Neural cell (in vitro differentiated cells): Measurements from ENCODE around the gene ZNF3. TPM values are rescaled to one million over a fixed set of nuclear protein-coding genes. Genes with fewer than 3 reads are reported as not detected.

ENCODE experiments used
- H2AFZ ChIP-seq: fragments of 200-600, 300-800 bp; sonication (generic), shearing (Covaris generic); 2 replicates; pipeline ENCODE4 v1.6.0; 2014; ENCODE audit warnings: low read depth, mild to moderate bottlenecking, antibody characterized with exemption, low read length, moderate library complexity
- H3F3A ChIP-seq: fragments of 200-600 bp; shearing (Covaris generic); 2 replicates; pipeline ENCODE4 v1.6.1; 2016; ENCODE audit warnings: mild to moderate bottlenecking, moderate library complexity, mixed read lengths, antibody characterized with exemption, low read length; ENCODE audit not compliant: insufficient read depth, poor library complexity, severe bottlenecking
- H3K27ac ChIP-seq: fragments of 200-600, 300-800 bp; sonication (generic), shearing (Covaris generic); 2 replicates; pipeline ENCODE4 v1.5.1; 2014; ENCODE audit warnings: mild to moderate bottlenecking, low read length, moderate library complexity
- H3K27me3 ChIP-seq: fragments of 300-800, 200-600 bp; sonication (generic), shearing (Covaris generic); 2 replicates; pipeline ENCODE4 v1.6.0; 2014; ENCODE audit warnings: mild to moderate bottlenecking, low read depth, low read length, moderate library complexity; ENCODE audit not compliant: insufficient read depth
- H3K36me3 ChIP-seq: fragments of 300-800, 200-600 bp; sonication (generic), shearing (Covaris generic); 2 replicates; pipeline ENCODE4 v1.5.1; 2014; ENCODE audit warnings: mild to moderate bottlenecking, antibody characterized with exemption, low read length, moderate library complexity; ENCODE audit not compliant: insufficient read depth
- H3K4me2 ChIP-seq: fragments of 300-800, 200-600 bp; sonication (generic), shearing (Covaris generic); 2 replicates; pipeline ENCODE4 v1.6.0; 2014; ENCODE audit warnings: mild to moderate bottlenecking, low read length
- H3K4me3 ChIP-seq: fragments of 300-800, 200-600 bp; sonication (generic), shearing (Covaris generic); 2 replicates; pipeline ENCODE4 v1.5.1; 2014; ENCODE audit warnings: mild to moderate bottlenecking, low read length, moderate library complexity
- H3K79me2 ChIP-seq: fragments of 200-600 bp; shearing (Covaris generic); replicated peaks from 2 replicates; pipeline ENCODE4 v1.6.0; 2014; ENCODE audit warnings: mild to moderate bottlenecking, low read length, moderate library complexity; ENCODE audit not compliant: insufficient read depth
- H3K9ac ChIP-seq: fragments of 300-800, 200-600 bp; sonication (generic), shearing (Covaris generic); 2 replicates; pipeline ENCODE4 v1.6.1; 2016; ENCODE audit warnings: mild to moderate bottlenecking, low read length, mixed read lengths
- H3K9me2 ChIP-seq: fragments of 200-600 bp; shearing (Covaris generic); 2 replicates; pipeline ENCODE4 v1.6.1; 2016; ENCODE audit warnings: mild to moderate bottlenecking, low read length, mixed read lengths; ENCODE audit not compliant: insufficient read depth
- H3K9me3 ChIP-seq: fragments of 200-600, 300-800 bp; sonication (generic), shearing (Covaris generic); 2 replicates; pipeline ENCODE4 v1.6.1; 2016; ENCODE audit warnings: mild to moderate bottlenecking, mixed run types, low read length, moderate library complexity, mixed read lengths
- H4K20me1 ChIP-seq: fragments of 200-600 bp; shearing (Covaris generic); 2 replicates; pipeline ENCODE4 v1.6.1; 2016; ENCODE audit warnings: mild to moderate bottlenecking, mixed run types; ENCODE audit not compliant: insufficient read depth
- EP300 ChIP-seq: fragments of 450-650 bp; conservative IDR thresholded peaks from 2 replicates; pipeline ENCODE4 v1.6.1; 2014; ENCODE audit warnings: antibody characterized with exemption, mild to moderate bottlenecking, moderate library complexity; ENCODE audit not compliant: poor library complexity, severe bottlenecking
- EZH2 ChIP-seq: fragments of 200-600, 300-800 bp; shearing (Covaris generic), sonication (generic); IDR thresholded peaks from 2 replicates; pipeline ENCODE4 v1.6.1; 2014; ENCODE audit warnings: antibody characterized with exemption, low read length, borderline replicate concordance, mild to moderate bottlenecking; ENCODE audit not compliant: insufficient read depth, poor library complexity, severe bottlenecking
- MXI1 ChIP-seq: fragments of 450-650 bp; conservative IDR thresholded peaks from 2 replicates; pipeline ENCODE4 v1.6.1; 2014; ENCODE audit warnings: antibody characterized with exemption, mild to moderate bottlenecking; ENCODE audit not compliant: poor library complexity, severe bottlenecking
- POLR2AphosphoS5 ChIP-seq: IDR thresholded peaks from 2 replicates; pipeline ENCODE4 v1.6.1; 2012
- RAD21 ChIP-seq: fragments of 450-650 bp; conservative IDR thresholded peaks from 2 replicates; pipeline ENCODE4 v1.6.1; 2014; ENCODE audit warnings: antibody characterized with exemption, mild to moderate bottlenecking, moderate library complexity
- SMC3 ChIP-seq: fragments of 450-650 bp; conservative IDR thresholded peaks from 2 replicates; pipeline ENCODE4 v1.6.1; 2014; ENCODE audit warnings: antibody characterized with exemption, mild to moderate bottlenecking, moderate library complexity; ENCODE audit not compliant: poor library complexity
- TAF1 ChIP-seq: IDR thresholded peaks from 2 replicates; pipeline ENCODE4 v1.6.1; 2012; ENCODE audit warnings: low read depth
- polyA plus RNA-seq: library from polyadenylated mRNA; depleted of rRNA; stranded (reverse); fragments of >200 nt; gene quantifications from 2 replicates; pipeline ENCODE4 v1.2.3, GENCODE V29; 2014
- TF ChIP-seq, protein P1 (sequence below): IDR thresholded peaks from 2 replicates; pipeline ENCODE4 v1.6.1; 2012; ENCODE audit warnings: borderline replicate concordance
- TF ChIP-seq, protein P2 (sequence below): fragments of 450-650 bp; IDR thresholded peaks from 2 replicates; pipeline ENCODE4 v1.5.1; 2014; ENCODE audit warnings: antibody characterized with exemption, mild to moderate bottlenecking, moderate library complexity; ENCODE audit not compliant: poor library complexity, severe bottlenecking

Gene ZNF3
- polyA plus RNA-seq, 1 donor from 2014 or later, result 57.2 TPM

DNA sequence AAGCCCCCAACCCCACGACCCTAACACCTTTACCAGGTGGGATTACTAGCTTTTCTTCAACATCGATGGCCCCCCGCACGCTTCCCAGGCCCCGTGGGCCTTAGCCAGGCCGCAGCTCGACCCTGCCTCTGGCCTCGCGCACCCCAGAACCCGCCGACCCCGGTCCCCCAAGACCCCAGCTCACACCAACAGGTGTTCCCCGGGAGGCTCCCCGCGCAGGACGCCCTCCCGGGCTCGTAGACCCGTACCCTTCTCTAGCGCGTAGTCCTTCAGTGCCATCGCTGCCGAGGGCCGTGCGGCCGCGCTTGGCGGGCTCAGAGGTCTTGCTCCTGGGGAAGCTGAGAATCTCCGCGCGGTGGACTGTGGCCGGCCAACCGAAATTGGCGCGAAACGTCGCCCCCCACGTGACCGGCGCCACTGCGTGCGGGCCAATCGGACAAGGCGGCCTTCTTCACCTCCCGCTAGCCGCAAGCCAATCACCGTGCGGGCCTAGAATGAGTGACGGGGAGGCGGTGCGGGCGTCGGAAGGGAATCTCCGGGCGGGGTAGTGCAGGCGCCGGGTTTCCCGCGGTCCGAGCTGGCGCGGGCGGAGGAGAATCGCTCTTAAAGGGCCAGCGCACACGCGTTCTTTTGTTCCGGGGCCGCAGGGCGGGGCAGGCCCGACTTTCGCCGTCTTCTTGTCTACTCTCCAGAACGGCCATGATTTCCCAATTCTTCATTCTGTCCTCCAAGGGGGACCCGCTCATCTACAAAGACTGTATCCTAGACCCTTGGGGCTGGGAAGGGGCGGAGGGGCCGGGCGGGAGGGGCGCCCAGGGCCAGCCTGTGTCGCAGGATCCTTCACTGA lies 19.7 kb upstream of the ZNF3 start, which contains the start of the genes AP4M1 and MCM7:
Gene AP4M1, plus strand, starts transcription at position 628 of the 847 bp plus-strand sequence. Its CDS starts 72 bp downstream, at position 700.
Gene MCM7, minus strand, starts transcription at position 382 of the 847 bp plus-strand sequence. Its CDS starts 103 bp downstream, at position 279.
- Histone ChIP-seq H3K27ac (peak within 1 kb of the TSS; percentile 95), H3K36me3 (peaks cover 8% of the 10 kb centered on the region), H3K27me3 (no peaks in the 10 kb centered on the region), H3K9me2 (no peaks in the 10 kb centered on the region), H3K4me2 (peak within 1 kb of the TSS; percentile 81), H4K20me1 (no peaks in the 10 kb centered on the region), H2AFZ (peak within 1 kb of the TSS; percentile 65), H3K9ac (peak within 1 kb of the TSS; percentile 93), H3K79me2 (peaks cover 26% of the 10 kb centered on the region), H3F3A (no peaks in the 10 kb centered on the region), H3K4me3 (peak within 1 kb of the TSS; percentile 78), H3K9me3 (no peaks in the 10 kb centered on the region)
- TF ChIP-seq SMC3 (no peak), POLR2AphosphoS5 (no peak), RAD21 (no peak), EZH2 (no peak), TAF1 (no peak), MXI1 (peak; percentile 88)
- TF ChIP-seq, protein P1, sequence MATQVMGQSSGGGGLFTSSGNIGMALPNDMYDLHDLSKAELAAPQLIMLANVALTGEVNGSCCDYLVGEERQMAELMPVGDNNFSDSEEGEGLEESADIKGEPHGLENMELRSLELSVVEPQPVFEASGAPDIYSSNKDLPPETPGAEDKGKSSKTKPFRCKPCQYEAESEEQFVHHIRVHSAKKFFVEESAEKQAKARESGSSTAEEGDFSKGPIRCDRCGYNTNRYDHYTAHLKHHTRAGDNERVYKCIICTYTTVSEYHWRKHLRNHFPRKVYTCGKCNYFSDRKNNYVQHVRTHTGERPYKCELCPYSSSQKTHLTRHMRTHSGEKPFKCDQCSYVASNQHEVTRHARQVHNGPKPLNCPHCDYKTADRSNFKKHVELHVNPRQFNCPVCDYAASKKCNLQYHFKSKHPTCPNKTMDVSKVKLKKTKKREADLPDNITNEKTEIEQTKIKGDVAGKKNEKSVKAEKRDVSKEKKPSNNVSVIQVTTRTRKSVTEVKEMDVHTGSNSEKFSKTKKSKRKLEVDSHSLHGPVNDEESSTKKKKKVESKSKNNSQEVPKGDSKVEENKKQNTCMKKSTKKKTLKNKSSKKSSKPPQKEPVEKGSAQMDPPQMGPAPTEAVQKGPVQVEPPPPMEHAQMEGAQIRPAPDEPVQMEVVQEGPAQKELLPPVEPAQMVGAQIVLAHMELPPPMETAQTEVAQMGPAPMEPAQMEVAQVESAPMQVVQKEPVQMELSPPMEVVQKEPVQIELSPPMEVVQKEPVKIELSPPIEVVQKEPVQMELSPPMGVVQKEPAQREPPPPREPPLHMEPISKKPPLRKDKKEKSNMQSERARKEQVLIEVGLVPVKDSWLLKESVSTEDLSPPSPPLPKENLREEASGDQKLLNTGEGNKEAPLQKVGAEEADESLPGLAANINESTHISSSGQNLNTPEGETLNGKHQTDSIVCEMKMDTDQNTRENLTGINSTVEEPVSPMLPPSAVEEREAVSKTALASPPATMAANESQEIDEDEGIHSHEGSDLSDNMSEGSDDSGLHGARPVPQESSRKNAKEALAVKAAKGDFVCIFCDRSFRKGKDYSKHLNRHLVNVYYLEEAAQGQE, result peak; percentile 22
- TF ChIP-seq, protein P2, sequence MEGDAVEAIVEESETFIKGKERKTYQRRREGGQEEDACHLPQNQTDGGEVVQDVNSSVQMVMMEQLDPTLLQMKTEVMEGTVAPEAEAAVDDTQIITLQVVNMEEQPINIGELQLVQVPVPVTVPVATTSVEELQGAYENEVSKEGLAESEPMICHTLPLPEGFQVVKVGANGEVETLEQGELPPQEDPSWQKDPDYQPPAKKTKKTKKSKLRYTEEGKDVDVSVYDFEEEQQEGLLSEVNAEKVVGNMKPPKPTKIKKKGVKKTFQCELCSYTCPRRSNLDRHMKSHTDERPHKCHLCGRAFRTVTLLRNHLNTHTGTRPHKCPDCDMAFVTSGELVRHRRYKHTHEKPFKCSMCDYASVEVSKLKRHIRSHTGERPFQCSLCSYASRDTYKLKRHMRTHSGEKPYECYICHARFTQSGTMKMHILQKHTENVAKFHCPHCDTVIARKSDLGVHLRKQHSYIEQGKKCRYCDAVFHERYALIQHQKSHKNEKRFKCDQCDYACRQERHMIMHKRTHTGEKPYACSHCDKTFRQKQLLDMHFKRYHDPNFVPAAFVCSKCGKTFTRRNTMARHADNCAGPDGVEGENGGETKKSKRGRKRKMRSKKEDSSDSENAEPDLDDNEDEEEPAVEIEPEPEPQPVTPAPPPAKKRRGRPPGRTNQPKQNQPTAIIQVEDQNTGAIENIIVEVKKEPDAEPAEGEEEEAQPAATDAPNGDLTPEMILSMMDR, result no peak

DNA sequence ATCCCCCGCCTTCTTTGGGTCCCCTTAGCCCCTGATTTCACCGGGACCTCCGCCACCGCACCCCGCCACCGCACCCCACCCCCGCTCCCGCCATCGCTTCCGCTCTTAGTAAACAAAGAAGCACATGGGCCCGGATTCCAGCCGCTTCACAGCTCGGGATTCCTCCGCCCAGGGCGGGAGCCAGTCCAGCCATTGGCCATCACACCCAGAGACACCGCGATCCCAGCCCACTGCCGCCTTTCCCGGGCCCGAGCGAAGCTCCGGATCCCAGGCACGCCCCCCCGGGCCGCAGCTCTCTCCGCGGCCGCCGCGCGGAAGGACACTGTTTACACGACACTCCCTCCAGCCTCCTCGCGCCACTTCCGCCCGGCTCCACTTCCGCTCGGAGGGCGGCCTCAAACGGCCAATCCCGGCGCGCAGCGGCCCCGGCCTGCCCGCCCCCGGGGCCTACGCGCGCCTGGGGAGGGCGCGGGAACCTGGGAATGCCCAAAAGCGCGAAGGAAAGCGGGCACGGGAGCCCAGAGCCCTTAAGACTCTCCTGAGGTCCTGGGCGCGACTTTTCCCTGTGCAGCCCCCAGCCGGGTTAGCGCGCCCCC lies 19.0 kb upstream of the ZNF3 start:
- Histone ChIP-seq H4K20me1 (no peaks in the 10 kb centered on the region), H3K79me2 (peaks cover 26% of the 10 kb centered on the region), H3F3A (no peaks in the 10 kb centered on the region), H3K9ac (peak overlapping the region; percentile 93), H3K36me3 (peaks cover 12% of the 10 kb centered on the region), H2AFZ (peak overlapping the region; percentile 62), H3K9me2 (no peaks in the 10 kb centered on the region), H3K4me3 (peak overlapping the region; percentile 78), H3K27me3 (no peaks in the 10 kb centered on the region), H3K27ac (peak overlapping the region; percentile 95), H3K4me2 (no peak overlapping the region), H3K9me3 (no peaks in the 10 kb centered on the region)
- TF ChIP-seq EP300, result peak; percentile 78
- TF ChIP-seq, protein P1, result no peak
- TF ChIP-seq, protein P2, result no peak
- peak; percentile 86 for TF ChIP-seq MXI1
- peak; percentile 33 for TF ChIP-seq SMC3
- TF ChIP-seq RAD21, result no peak
- no peak for TF ChIP-seq EZH2
- TF ChIP-seq TAF1, result peak; percentile 66
- TF ChIP-seq POLR2AphosphoS5, result peak; percentile 76
